Activated CD4-positive, alpha-beta memory T cell treated with anti-CD3 and anti-CD28 coated beads, Interleukin-2, amount 10 ng/mL, durations not matched to agents 7 days and 5 days (primary cell): Measurements from ENCODE around the gene BTNL9. TPM values are rescaled to one million over a fixed set of nuclear protein-coding genes. Genes with fewer than 3 reads are reported as not detected.
"Not testable (repeated sequence)": the region's sequence is repeated elsewhere in the genome, so short reads cannot be mapped to it uniquely, and the experiment has no call there.

Source experiments
- CTCF ChIA-PET: fragments of 350-600 bp; sonication (Branson Sonifier 250); formaldehyde crosslinking; loops from one replicate; lab custom pipeline; 2021; ENCODE audit warnings: antibody characterized with exemption, inconsistent platforms; lab: Charles Lee
- POLR2A ChIA-PET: fragments of 350-600 bp; sonication (Branson Sonifier 250); formaldehyde crosslinking; loops from one replicate; lab custom pipeline; 2021; ENCODE audit warnings: antibody characterized with exemption; lab: Charles Lee
- DNase-seq: peaks from one replicate; pipeline ENCODE4 v3.0.0-alpha.2; 2020
- H3K27ac Mint-ChIP-seq: one replicate; pipeline ENCODE4 v1.8.0; 2021; ENCODE audit warnings: mild to moderate bottlenecking, mixed read lengths
- H3K27me3 Mint-ChIP-seq: one replicate; pipeline ENCODE4 v1.8.0; 2021; ENCODE audit warnings: mixed read lengths
- H3K36me3 Mint-ChIP-seq: one replicate; pipeline ENCODE4 v1.8.0; 2021; ENCODE audit warnings: low read depth, mixed read lengths
- H3K4me1 Mint-ChIP-seq: one replicate; pipeline ENCODE4 v1.8.0; 2021; ENCODE audit warnings: mixed read lengths
- H3K4me3 Mint-ChIP-seq: one replicate; pipeline ENCODE4 v1.8.0; 2021; ENCODE audit warnings: mild to moderate bottlenecking, mixed read lengths
- H3K9me3 Mint-ChIP-seq: one replicate; pipeline ENCODE4 v1.8.0; 2021; ENCODE audit warnings: mixed read lengths
- total RNA-seq, 2 experiments: library from RNA; stranded (reverse); gene quantifications; one replicate each; pipeline ENCODE4 v1.2.3, GENCODE V29; 2021

BTNL9 gene
- total RNA-seq, 2 experiments from 2014 or later = not detected

DNA sequence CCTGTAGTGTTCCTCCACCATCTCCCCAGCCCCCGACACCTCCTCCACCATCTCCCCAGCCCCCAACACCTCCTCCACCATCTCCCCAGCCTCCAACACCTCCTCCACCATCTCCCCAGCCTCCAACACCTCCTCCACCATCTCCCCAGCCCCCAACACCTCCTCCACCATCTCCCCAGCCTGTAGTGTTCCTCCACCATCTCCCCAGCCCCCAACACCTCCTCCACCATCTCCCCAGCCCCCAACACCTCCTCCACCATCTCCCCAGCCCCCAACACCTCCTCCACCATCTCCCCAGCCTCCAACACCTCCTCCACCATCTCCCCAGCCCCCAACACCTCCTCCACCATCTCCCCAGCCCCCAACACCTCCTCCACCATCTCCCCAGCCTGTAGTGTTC is 5.8 kb downstream of the BTNL9 start:
- H3K36me3 Mint-ChIP-seq, DNase-seq, H3K27ac Mint-ChIP-seq, H3K4me3 Mint-ChIP-seq, POLR2A ChIA-PET, H3K4me1 Mint-ChIP-seq, CTCF ChIA-PET, H3K9me3 Mint-ChIP-seq: not testable (repeated sequence)
- peaks cover 19% of the 10 kb centered on the region for H3K27me3 Mint-ChIP-seq

DNA sequence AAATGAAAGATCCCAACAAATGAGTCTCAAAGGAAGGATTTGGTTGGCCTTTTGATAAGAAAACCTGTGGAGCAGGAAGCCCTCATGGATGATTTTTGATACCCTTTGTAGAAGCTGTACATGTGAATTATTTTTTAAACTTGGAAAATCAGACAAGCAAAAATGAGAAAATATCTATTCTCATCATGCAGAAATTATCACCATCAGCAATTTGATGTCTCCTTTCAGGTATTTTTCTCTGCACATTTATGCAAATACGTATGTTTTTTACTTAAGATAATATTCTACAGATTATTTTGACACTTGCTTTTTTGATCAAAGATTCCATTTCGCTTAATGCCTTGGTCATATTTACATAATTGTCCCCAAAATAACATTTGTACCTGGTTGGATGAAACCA is 7.2 kb downstream of the BTNL9 start:
- peaks cover 25% of the 10 kb centered on the region for H3K27me3 Mint-ChIP-seq

DNA sequence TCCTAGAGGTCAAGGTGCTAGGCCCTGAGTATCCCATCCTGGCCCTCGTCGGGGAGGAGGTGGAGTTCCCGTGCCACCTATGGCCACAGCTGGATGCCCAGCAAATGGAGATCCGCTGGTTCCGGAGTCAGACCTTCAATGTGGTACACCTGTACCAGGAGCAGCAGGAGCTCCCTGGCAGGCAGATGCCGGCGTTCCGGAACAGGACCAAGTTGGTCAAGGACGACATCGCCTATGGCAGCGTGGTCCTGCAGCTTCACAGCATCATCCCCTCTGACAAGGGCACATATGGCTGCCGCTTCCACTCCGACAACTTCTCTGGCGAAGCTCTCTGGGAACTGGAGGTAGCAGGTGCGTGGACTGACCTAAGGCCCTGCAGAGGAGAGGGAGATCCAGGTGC is 7.9 kb downstream of the BTNL9 start:
- no peak overlapping the region for H3K27ac Mint-ChIP-seq
- CTCF ChIA-PET = no interaction called here
- H3K27me3 Mint-ChIP-seq = peaks cover 28% of the 10 kb centered on the region
- no peaks in the 10 kb centered on the region for H3K9me3 Mint-ChIP-seq
- H3K4me1 Mint-ChIP-seq = peaks cover 7% of the 10 kb centered on the region
- no peak overlapping the region for H3K4me3 Mint-ChIP-seq
- POLR2A ChIA-PET = no interaction called here
- no peak for DNase-seq
- H3K36me3 Mint-ChIP-seq = no peaks in the 10 kb centered on the region

More for the DNA sequence above, 7.2 kb downstream of the BTNL9 start:
- no peak overlapping the region for H3K27ac Mint-ChIP-seq
- DNase-seq = no peak
- peaks cover 4% of the 10 kb centered on the region for H3K4me1 Mint-ChIP-seq
- no peaks in the 10 kb centered on the region for H3K36me3 Mint-ChIP-seq
- CTCF ChIA-PET = no interaction called here
- H3K4me3 Mint-ChIP-seq = no peak overlapping the region
- POLR2A ChIA-PET = no interaction called here
- H3K9me3 Mint-ChIP-seq = no peaks in the 10 kb centered on the region

DNA sequence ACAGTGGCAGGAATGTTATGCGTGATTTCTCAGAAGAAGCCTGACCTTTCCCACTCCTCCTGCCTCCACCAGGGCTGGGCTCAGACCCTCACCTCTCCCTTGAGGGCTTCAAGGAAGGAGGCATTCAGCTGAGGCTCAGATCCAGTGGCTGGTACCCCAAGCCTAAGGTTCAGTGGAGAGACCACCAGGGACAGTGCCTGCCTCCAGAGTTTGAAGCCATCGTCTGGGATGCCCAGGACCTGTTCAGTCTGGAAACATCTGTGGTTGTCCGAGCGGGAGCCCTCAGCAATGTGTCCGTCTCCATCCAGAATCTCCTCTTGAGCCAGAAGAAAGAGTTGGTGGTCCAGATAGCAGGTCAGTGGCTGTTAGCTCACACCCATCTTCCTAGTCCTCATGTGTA is 9.9 kb downstream of the BTNL9 start:
- Mint-ChIP-seq H3K9me3 (no peaks in the 10 kb centered on the region), H3K4me1 (peaks cover 14% of the 10 kb centered on the region), H3K36me3 (no peaks in the 10 kb centered on the region), H3K27me3 (peaks cover 41% of the 10 kb centered on the region), H3K4me3 (no peak overlapping the region), H3K27ac (no peak overlapping the region)
- no peak for DNase-seq
- CTCF ChIA-PET = no interaction called here
- POLR2A ChIA-PET = no interaction called here

DNA sequence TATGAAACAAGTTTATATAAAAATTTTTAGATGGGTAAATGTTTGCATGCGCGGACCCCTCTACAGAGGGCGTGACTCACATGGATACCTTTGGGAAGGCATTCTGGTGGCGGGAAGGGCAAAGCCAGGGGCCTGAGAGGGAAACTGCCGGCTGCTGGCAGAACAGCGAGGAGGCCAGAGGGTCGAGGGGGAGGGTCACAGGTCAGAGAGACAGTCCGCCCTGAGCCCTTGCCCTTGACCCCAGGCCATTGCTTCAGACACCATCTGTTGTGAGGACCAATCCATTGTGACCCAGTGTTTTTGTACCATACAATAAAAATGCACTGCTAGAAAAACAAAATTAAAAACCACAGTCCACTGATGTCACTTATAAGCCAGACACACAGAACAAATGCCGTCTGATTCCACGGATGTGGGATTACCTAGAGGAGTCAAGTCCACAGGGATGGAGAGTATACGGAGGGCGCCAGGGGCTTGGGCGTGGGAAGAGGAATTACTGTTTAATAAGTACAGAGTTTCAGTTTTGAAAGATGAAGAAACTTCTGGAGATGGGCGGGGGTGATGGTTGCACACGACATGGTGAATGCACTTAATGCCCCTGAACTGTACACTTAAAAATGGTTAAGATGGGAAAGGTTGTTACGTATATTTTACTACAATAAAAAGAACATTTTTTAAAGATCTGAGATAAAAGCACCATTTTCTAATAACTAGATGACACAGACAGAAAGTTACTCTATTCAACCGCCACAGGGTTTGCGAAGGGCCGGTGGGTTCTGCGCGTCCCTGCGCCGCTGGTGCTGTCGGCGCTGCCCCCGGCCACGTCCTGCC is 12.0 kb downstream of the BTNL9 start:
- Mint-ChIP-seq H3K36me3 (no peaks in the 10 kb centered on the region), H3K9me3 (no peaks in the 10 kb centered on the region), H3K27me3 (peaks cover 59% of the 10 kb centered on the region), H3K4me1 (peaks cover 14% of the 10 kb centered on the region), H3K27ac (no peak overlapping the region), H3K4me3 (peak overlapping the region; percentile 46)
- CTCF ChIA-PET = no interaction called here
- POLR2A ChIA-PET = no interaction called here
- no peak for DNase-seq

DNA sequence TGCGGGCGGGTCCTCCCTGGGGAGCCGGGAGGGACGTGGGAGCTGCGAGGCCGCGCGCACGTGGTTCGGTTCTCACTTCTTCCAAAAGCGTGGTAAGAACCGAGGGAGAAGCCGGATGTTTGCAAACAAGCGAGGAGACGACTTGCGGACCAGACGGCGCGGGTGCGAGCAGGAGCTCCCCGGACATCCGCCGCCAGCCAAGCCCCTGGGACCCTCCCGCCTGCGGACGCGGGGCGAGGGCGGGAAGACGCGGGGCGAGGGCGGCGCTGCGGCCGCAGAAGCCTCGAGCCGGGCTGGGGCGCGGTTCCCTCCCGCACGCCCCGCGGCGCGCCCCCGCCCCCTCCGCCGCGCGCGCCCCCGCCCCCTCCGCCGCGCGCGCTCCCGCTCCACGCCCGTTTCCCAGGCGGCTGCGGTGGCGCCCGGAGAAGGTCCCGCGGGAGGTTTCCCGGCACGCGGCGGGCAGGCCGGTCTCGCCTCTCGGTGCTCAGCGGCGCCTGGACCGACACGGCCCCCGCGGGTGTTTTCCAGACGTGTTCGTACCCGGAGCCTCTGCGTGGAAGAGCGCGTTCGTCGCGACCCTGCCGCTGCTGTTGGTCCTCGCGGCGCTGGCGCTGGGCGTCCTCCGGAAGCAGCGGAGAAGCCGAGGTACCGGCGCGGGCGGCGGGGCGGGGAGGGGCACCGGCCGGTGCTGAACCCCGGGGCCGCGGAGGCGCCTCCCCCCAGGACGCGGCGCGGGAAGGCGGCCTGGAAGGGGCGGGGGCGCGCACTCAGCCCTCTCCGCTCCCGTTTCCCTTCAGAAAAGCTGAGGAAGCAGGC is 12.8 kb downstream of the BTNL9 start:
- no peak for DNase-seq
- Mint-ChIP-seq H3K27me3 (peaks cover 66% of the 10 kb centered on the region), H3K36me3 (no peaks in the 10 kb centered on the region), H3K4me1 (peaks cover 14% of the 10 kb centered on the region), H3K9me3 (no peaks in the 10 kb centered on the region), H3K4me3 (peak overlapping the region; percentile 28), H3K27ac (no peak overlapping the region)
- POLR2A ChIA-PET = no interaction called here
- CTCF ChIA-PET = no interaction called here

DNA sequence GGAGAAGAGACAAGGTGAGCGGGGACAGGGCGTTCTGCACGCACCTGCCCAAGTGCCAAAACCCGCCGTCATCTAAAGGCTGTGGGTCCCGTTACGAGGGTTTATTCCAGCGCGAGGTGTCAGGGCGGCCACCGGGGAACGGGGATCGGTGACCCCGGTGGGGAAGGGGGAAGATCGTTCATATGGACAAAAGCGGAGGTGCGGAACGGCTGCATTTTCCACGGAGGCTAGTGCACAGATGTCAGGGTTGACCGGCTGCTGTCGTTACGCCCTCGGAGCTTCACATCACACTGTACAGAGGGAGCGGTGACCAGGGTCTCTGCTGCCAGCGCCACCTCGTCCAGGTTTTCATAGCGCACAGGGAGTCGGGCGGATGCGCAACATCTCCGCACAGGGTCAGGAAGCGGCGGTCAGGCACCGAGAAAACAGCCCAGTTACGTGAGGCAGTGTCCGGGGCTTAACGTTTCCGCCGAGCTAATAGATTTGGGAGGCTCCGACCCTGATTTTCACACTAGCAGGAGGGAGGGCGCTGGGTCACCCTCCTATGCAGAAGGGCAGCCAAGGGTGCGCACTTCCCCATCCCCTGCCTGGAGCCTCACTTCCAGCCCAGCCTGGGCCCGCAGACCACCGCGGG is 13.5 kb downstream of the BTNL9 start:
- Mint-ChIP-seq H3K9me3 (no peaks in the 10 kb centered on the region), H3K27me3 (peaks cover 73% of the 10 kb centered on the region), H3K36me3 (no peaks in the 10 kb centered on the region), H3K4me3 (peak overlapping the region; percentile 28), H3K4me1 (peaks cover 14% of the 10 kb centered on the region), H3K27ac (no peak overlapping the region)
- ChIA-PET POLR2A (no interaction called here), CTCF (no interaction called here)
- DNase-seq = no peak

DNA sequence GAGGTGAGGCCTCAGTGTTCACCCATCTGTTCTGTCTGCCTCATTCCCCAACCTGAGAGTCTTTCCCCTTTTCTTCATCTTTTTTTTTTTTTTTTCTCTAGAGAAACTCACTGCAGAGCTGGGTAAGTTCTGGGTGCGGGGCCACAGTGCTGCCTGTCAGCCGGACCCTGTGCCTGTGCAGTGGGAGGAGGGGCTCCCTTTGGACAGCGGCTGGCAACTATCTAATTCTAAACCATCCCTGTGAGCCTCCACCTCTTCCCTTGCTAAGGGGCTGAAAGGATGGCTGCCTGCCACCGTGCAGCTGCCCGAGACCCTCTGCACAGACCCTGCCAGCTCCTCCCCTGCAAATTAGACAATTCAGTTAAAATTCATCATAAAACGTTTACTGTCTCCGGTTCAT is 14.1 kb downstream of the BTNL9 start:
- H3K27me3 Mint-ChIP-seq = peaks cover 76% of the 10 kb centered on the region
- no peak overlapping the region for H3K4me3 Mint-ChIP-seq
- ChIA-PET CTCF (no interaction called here), POLR2A (no interaction called here)
- H3K9me3 Mint-ChIP-seq = no peaks in the 10 kb centered on the region
- no peak overlapping the region for H3K27ac Mint-ChIP-seq
- H3K36me3 Mint-ChIP-seq = no peaks in the 10 kb centered on the region
- H3K4me1 Mint-ChIP-seq = peaks cover 14% of the 10 kb centered on the region
- DNase-seq = no peak

DNA sequence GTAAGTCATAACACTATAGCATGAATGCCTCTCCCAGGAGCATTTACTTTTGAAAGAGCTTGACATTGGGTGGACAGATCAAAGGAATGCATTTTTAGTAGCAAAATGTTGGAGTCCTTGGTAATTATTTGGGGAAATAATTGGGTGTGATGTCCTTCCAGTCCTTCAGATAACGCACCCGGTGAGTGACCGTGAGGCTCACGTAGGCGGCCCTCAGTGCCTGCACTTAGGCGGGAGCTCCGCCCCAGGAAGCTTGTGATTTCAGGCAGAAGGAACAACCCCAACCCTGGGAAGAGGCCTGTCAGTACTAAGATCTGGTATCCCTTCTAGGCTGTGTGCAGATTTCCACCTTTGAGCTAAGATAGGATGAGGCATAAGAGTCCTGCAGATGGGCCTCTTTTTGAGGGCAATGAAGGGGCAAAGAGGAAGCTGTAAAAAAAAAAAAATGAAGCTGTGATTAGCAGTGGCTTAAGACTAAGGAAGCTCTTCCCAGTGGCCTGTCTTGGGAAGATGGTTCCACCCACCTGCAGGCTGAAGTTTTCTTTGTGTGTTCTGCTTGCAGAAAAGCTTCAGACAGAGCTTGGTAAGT is 14.9 kb downstream of the BTNL9 start:
- Mint-ChIP-seq H3K4me1 (peaks cover 14% of the 10 kb centered on the region), H3K27ac (no peak overlapping the region), H3K9me3 (no peaks in the 10 kb centered on the region), H3K27me3 (peaks cover 78% of the 10 kb centered on the region), H3K4me3 (no peak overlapping the region), H3K36me3 (no peaks in the 10 kb centered on the region)
- ChIA-PET POLR2A (no interaction called here), CTCF (no interaction called here)
- DNase-seq = no peak

DNA sequence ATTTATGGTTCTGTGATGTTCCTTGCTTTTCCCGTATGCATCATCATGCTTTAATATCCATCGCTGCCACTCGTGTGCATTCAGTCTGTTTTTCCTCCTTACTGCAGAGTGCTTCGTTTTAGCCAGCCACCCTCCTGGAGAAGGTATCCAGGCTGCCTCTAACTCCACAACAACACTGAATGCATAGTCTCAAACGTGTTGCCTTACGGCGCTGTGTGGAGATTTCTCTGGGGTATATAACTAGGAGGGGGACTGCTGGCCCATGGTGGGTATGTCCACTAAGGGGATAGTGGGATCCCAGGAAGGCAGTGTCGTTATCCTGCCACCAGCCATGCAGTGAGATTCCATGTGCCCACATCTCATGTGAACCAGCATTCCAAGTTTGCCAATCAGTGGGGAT is 16.4 kb downstream of the BTNL9 start:
- Mint-ChIP-seq H3K27me3 (peaks cover 84% of the 10 kb centered on the region), H3K4me3 (no peak overlapping the region), H3K27ac (no peak overlapping the region), H3K36me3 (no peaks in the 10 kb centered on the region), H3K9me3 (no peaks in the 10 kb centered on the region), H3K4me1 (peaks cover 14% of the 10 kb centered on the region)
- DNase-seq = no peak
- CTCF ChIA-PET = no interaction called here
- POLR2A ChIA-PET = no interaction called here

DNA sequence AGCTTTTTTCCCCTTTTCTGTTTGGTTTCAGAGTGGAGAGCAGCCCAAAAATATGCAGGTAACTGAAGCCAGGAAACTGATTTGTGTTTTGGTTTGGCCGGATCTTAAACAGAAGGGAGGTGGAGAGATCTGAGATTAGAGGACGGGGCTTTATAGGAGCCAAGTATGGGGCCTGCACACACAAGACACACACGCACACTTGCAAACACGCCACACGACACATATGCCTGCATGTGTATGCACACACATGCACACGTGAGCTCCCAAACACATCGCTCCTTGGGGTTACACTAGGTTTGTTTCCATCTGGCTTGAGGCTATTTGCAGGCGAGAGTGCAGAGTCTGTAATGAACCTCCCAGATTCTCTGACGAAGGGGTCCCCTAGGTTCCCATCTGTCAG is 18.3 kb downstream of the BTNL9 start:
- ChIA-PET CTCF (interaction anchor here (0.6 kb wide), 1 partner anchor 490 kb away, joined by 3 read pairs; no protein-coding TSS in a partner anchor), POLR2A (no interaction called here)
- Mint-ChIP-seq H3K9me3 (no peaks in the 10 kb centered on the region), H3K4me3 (no peak overlapping the region), H3K4me1 (peaks cover 6% of the 10 kb centered on the region), H3K27me3 (peaks cover 87% of the 10 kb centered on the region), H3K36me3 (peaks cover 4% of the 10 kb centered on the region), H3K27ac (no peak overlapping the region)
- no peak for DNase-seq

DNA sequence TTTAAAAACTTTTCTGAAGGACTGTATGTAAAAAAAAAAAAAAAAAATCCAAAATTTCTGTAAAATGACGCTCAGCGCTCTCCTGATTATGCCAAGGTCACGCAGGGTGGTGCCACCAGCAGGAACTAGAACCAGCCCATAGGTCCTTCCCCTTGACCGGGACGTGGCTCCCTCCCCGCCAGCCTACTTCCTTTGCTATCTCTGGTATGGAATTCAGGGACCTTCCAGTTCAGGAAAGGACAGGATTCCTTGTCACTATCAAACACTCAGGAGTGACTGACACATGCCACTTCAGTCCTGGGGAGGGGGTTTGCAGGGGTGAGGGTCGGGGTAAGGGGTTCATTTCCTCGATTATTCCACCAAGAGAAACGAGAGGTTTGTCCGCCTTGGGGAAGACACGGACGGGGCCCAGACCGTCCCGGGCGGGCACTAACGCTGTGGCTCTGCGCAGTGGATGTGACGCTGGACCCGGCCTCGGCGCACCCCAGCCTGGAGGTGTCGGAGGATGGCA is 18.8 kb downstream of the BTNL9 start:
- no peak overlapping the region for H3K27ac Mint-ChIP-seq
- peaks cover 3% of the 10 kb centered on the region for H3K4me1 Mint-ChIP-seq
- POLR2A ChIA-PET = no interaction called here
- H3K36me3 Mint-ChIP-seq = peaks cover 4% of the 10 kb centered on the region
- H3K27me3 Mint-ChIP-seq = peaks cover 84% of the 10 kb centered on the region
- DNase-seq = no peak
- no peak overlapping the region for H3K4me3 Mint-ChIP-seq
- CTCF ChIA-PET = no interaction called here
- no peaks in the 10 kb centered on the region for H3K9me3 Mint-ChIP-seq
